ENCODE data around the gene DHODH.

- TF ChIP-seq CTCF (IDR thresholded peaks at IDR 0.05; ENCODE audit: insufficient read depth, low read length, poor library complexity, severe bottlenecking) (peak; percentile 74), EZH2phosphoT487 (conservative IDR thresholded peaks at IDR 0.05; ENCODE audit: low read length) (no peak)
Observed at GRCh38 chr16:71961066-71962039, 47.2 kb upstream of the DHODH start.

All from SU-DHL-6 (cell line).